AG04449 (cell line): ENCODE data around the gene FLNB.

Experiments
- CTCF ChIA-PET: fragments of 350-600 bp; formaldehyde crosslinking; extraction: SDS; loops from one replicate; lab custom pipeline; 2021; ENCODE audit warnings: antibody characterized with exemption; lab: Yijun Ruan, JAX
- POLR2A ChIA-PET: fragments of 400-600, 350-600 bp; formaldehyde crosslinking; extraction: SDS; loops from one replicate; lab custom pipeline; 2020; ENCODE audit warnings: antibody characterized with exemption, inconsistent platforms; lab: Yijun Ruan, JAX
- DNase-seq: peaks from one replicate; pipeline ENCODE4 v3.0.0-alpha.2; 2010; ENCODE audit warnings: low read depth, low spot score
- H3K4me3 ChIP-seq: 2 replicates; pipeline ENCODE4 v1.5.1; 2011; ENCODE audit warnings: low read depth, mild to moderate bottlenecking, control low read depth, low read length
- CTCF ChIP-seq: IDR thresholded peaks from one replicate; pipeline ENCODE4 v1.5.1; 2011; ENCODE audit warnings: mild to moderate bottlenecking, moderate library complexity, low read length, control low read depth, inconsistent platforms; ENCODE audit not compliant: insufficient read depth; ENCODE audit errors: missing control alignments

FLNB gene

GRCh38 chr3:58218904-58219303 lies 210.7 kb downstream of the FLNB start:
- H3K4me3 ChIP-seq: no peak overlapping the region
- DNase-seq: no peak
- TF ChIP-seq CTCF: no peak
- CTCF ChIA-PET: interaction anchor here (1.0 to 13.8 kb wide), 11 partner anchors 9 to 88 kb away, joined by 3 to 196 read pairs (median 22); partner anchors contain the start of genes HTD2 and RPP14
- POLR2A ChIA-PET: no interaction called here
